Stimulated activated CD8-positive, alpha-beta memory T cell treated with anti-CD3 and anti-CD28 coated beads, Interleukin-12 subunit alpha, Interleukin-12 subunit beta, amount 100 ng/mL, for 1 hour (primary cell): ENCODE results near the gene TBR1.

Experiments
- DNase-seq: peaks from one replicate; pipeline ENCODE4 v3.0.0-alpha.2; 2020; ENCODE audit warnings: low read depth

Gene TBR1

DNA sequence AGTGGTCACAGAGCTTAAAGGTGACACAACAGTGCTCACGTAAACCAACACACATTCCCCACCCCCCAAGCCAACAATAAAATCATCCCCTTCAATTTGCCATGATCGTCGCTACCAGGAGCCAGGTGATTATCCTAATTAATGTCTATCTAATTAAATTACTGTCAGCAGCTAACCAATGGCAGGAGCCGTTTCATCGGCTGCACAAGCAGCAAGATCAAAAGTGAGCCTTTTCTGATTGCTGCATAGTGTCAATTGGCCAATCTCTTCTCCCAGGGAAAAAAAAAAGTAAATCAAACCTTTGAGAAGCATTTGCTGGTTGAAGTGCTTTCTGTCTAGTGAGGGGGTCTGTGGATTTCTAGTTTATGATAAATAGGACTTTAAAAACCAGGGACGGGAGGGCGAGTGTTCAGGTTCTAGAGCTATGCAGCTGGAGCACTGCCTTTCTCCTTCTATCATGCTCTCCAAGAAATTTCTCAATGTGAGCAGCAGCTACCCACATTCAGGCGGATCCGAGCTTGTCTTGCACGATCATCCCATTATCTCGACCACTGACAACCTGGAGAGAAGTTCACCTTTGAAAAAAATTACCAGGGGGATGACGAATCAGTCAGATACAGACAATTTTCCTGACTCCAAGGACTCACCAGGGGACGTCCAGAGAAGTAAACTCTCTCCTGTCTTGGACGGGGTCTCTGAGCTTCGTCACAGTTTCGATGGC is at the start of gene TBR1:
Gene TBR1 (plus strand): TSS at position 311 of the 721 bp plus-strand sequence. CDS start 114 bp downstream, at position 425.
- no peak for DNase-seq

DNA sequence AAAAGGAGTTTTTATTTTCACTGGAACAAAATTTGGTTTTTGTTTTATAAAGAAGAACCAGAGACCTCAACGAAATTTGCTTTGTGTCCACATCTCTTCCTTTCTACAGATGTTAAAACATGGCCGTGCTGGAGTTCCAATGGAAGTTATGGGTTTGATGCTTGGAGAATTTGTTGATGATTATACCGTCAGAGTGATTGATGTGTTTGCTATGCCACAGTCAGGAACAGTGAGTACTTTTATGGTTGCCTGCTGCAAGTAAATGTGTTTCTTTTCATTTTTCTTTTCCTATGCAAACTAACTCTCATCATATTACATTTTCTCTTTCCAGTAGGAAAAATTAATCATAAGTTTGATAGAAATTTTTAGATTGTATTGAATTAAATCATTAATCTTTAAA is 48.4 kb upstream of the TBR1 start:
- DNase-seq = no peak

DNA sequence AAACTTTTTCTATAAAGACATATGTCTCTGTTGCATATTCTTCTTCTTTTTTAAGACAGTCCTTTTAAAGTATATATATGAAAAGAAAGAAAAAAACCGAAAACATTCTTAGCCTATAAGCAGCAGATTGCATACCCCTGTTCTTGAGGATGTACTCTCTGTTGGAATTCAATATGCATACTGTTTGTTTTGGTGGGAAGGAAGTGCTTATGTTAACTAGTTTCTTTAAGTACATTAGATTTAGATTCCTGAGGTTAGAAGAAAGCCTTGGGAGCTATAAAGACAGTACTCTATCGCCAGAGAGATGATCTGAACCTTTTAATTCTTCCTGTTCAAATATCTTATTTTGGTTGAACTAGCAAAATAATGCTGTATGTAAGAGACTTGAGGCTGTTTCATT is 46.8 kb upstream of the TBR1 start:
- DNase-seq = no peak

GRCh38 chr2:161370981-161371380 is 45.1 kb upstream of the TBR1 start:
- no peak for DNase-seq

DNA sequence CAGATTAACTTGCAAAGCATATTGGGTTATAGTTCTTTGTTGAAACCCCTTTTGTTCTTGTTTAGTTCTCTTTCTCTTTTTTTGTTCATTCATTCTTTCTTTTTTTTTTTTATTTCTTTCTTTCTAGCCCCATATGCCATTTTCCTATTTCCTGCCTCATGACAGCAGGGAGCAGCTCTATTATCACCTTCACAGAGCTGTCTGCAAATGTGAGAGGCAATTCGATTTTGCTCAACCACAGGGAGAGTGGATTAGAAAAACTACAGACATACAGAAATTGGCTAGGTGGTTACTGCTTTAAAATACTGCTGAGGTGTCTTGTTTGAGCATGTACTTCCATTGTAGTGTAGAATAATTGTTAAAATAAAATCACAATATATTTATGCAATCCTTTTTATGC is 44.2 kb upstream of the TBR1 start:
- no peak for DNase-seq

- DNase-seq = no peak
These were observed 42.2 kb upstream of the TBR1 start for GRCh38 chr2:161373942-161374341.

- DNase-seq = no peak
These were observed 41.7 kb upstream of the TBR1 start for GRCh38 chr2:161374446-161374845.

DNA sequence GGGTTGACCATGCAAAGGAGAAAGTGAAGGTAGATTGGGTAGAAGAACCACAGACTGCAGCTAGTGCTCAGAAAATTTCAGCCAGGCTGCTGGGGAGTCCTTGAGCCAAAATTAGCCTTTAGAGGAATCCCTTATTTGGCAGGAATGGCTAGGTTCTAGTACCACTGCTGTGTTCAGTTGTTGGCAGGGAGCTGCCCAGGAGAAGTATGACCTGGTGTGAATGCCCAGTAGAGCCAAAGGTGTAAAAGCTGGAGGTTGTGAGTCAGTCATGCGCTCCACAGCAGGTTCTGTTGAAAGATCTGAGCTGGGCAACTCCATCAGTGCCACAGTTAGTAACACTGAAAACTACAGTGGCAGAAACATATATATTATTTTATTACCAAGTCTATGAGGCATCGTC is 36.4 kb upstream of the TBR1 start:
- no peak for DNase-seq

DNA sequence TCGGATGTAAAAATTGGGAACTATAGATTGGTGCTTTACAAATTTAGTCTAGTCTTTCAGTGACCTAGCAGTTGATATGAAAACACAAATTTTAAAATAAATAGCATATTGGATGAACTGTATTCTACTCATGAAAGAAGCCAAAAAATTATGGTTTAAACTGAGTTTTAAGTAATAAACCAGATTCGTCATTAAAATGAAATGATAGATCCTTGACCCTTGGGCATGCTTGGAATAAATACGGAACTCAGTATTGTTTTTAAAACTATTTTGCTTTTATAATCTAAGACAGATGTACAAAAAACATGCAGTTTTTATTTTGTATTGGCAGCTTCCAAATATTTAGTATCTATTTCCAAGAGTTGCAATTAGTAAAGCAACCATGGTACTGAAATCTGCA is 34.6 kb upstream of the TBR1 start:
- no peak for DNase-seq

DNA sequence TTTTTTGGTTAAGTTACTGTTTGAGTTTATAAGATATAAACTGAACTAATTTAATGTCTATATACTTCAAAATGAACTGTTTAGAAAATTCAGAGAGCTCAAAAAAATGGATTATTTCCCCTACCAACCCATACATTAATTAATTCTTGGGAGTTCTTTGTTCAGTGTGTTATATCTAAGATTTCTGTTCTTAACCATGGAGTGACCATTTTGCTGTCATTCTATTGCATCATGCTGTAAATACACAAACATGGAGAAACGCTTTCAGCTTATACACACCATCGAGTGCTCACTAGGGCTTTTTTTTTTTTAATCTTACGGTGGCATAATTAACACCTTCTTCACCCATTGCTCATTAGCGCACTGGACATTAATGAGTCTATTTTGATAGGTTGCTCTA is 33.4 kb upstream of the TBR1 start:
- DNase-seq = no peak

- DNase-seq = no peak
These were observed 31.2 kb upstream of the TBR1 start for GRCh38 chr2:161384864-161385263.

GRCh38 chr2:161386228-161386824 is 29.8 kb upstream of the TBR1 start:
- no peak for DNase-seq

GRCh38 chr2:161388146-161388779 is 27.8 kb upstream of the TBR1 start:
- no peak for DNase-seq

GRCh38 chr2:161391737-161392506 is 24.2 kb upstream of the TBR1 start:
- DNase-seq = no peak

- no peak for DNase-seq
These were observed 16.0 kb upstream of the TBR1 start for GRCh38 chr2:161400076-161400475.

- no peak for DNase-seq
These were observed 13.8 kb upstream of the TBR1 start for GRCh38 chr2:161402297-161402696.

- DNase-seq = no peak
These were observed 9.8 kb upstream of the TBR1 start for GRCh38 chr2:161406316-161406715.

DNA sequence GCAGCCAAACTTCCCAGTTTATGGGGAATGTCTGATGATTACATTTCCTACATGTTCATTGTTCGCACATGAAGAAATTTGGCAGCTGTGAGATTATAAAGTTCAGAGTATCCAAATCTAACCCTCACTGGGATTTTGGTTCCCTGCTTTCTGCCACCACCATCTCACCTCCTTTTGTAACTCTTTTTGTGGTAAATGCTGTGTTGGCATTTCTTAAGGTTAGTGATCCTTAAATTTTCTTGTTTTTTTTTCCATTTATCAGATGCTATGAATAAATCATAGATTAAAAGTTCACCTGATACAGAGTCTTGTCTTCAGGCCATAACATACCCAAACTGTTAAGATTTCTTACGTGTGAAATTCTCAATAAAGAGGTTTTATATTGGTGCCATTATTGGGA is 8.5 kb upstream of the TBR1 start:
- no peak for DNase-seq

- no peak for DNase-seq
These were observed 6.7 kb upstream of the TBR1 start for GRCh38 chr2:161409308-161409907.

GRCh38 chr2:161412346-161412745 is 3.8 kb upstream of the TBR1 start:
- no peak for DNase-seq

- DNase-seq = no peak
These were observed 1.8 kb upstream of the TBR1 start for GRCh38 chr2:161414042-161415033.
